ENCODE results near the gene GPR87. TPM values are rescaled to one million over a fixed set of nuclear protein-coding genes. Genes with fewer than 3 reads are reported as not detected.

Gene GPR87
- total RNA-seq, 2 donors from 2014 or later, result not detected

DNA sequence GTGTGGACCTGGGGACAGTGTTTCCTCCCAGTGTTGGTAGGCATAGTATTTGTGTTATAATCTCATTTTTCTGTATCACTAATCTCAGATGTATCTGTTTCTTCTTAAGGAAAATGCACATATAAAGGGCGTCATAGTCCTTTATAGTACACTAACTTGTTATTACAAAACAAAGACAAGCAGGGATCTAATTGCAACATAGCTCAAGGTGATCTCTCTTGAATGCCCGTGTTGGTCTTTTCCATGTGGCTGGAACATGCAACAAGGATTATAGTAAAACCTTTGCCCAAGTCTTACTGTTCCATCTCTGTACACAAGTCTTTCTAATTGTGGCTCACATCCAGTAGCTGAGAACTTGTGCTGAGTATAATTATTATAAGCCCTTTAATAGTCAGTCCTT, 3.5 kb upstream of the GPR87 start:
- Mint-ChIP-seq H3K9me3 (no peaks in the 10 kb centered on the region), H3K27ac (no peak overlapping the region), H3K4me3 (no peak overlapping the region), H3K36me3 (ENCODE audit: low read depth) (no peaks in the 10 kb centered on the region), H3K4me1 (peaks cover 27% of the 10 kb centered on the region), H3K27me3 (ENCODE audit: insufficient read depth) (no peaks in the 10 kb centered on the region)
- Histone ChIP-seq H3K4me1 (ENCODE audit: control insufficient read depth, insufficient read depth, low read length) (peaks cover 4% of the 10 kb centered on the region), H3K4me3 (ENCODE audit: low read length) (no peak overlapping the region), H3K9ac (ENCODE audit: extremely low read depth, low read length, poor library complexity, severe bottlenecking) (no peak overlapping the region), H3K27me3 (ENCODE audit: control insufficient read depth, insufficient read depth, low read length, poor library complexity, severe bottlenecking) (no peaks in the 10 kb centered on the region), H3K27ac (ENCODE audit: low read depth, low read length) (no peak overlapping the region), H3K36me3 (ENCODE audit: control insufficient read depth, insufficient read depth, low read length) (no peaks in the 10 kb centered on the region), H3K9me3 (ENCODE audit: control insufficient read depth, low read length) (no peaks in the 10 kb centered on the region)
- WGBS, 2 experiments (ENCODE audit: insufficient coverage in 1 of 2, insufficient read length in 1 of 2), result 93 to 96% methylated on average over 2 of the region's 2 CpGs
- DNase-seq, result no peak
- TF ChIP-seq CTCF (conservative IDR thresholded peaks at IDR 0.05), result no peak

- Mint-ChIP-seq H3K4me1 (peaks cover 31% of the 10 kb centered on the region), H3K27ac (no peak overlapping the region), H3K9me3 (no peaks in the 10 kb centered on the region), H3K36me3 (ENCODE audit: low read depth) (no peaks in the 10 kb centered on the region), H3K4me3 (no peak overlapping the region), H3K27me3 (ENCODE audit: insufficient read depth) (no peaks in the 10 kb centered on the region)
- Histone ChIP-seq H3K9me3 (ENCODE audit: control insufficient read depth, low read length) (no peaks in the 10 kb centered on the region), H3K4me3 (ENCODE audit: low read length) (no peak overlapping the region), H3K4me1 (ENCODE audit: control insufficient read depth, insufficient read depth, low read length) (peaks cover 9% of the 10 kb centered on the region), H3K36me3 (ENCODE audit: control insufficient read depth, insufficient read depth, low read length) (no peaks in the 10 kb centered on the region), H3K27ac (ENCODE audit: low read depth, low read length) (no peak overlapping the region), H3K9ac (ENCODE audit: extremely low read depth, low read length, poor library complexity, severe bottlenecking) (no peak overlapping the region), H3K27me3 (ENCODE audit: control insufficient read depth, insufficient read depth, low read length, poor library complexity, severe bottlenecking) (no peaks in the 10 kb centered on the region)
- DNase-seq, result no peak
- WGBS, 2 experiments (ENCODE audit: insufficient coverage in 1 of 2, insufficient read length in 1 of 2), result 98 to 100% methylated on average over 2 to 4 of the region's 4 CpGs
- no peak for TF ChIP-seq CTCF (conservative IDR thresholded peaks at IDR 0.05)
Observed at GRCh38 chr3:151319628-151320027, 3.0 kb upstream of the GPR87 start.

- H3K4me1 ChIP-seq (ENCODE audit: control insufficient read depth, insufficient read depth, low read length), result peaks cover 9% of the 10 kb centered on the region
- no peaks in the 10 kb centered on the region for H3K27me3 ChIP-seq (ENCODE audit: control insufficient read depth, insufficient read depth, low read length, poor library complexity, severe bottlenecking)
- H3K27me3 Mint-ChIP-seq (ENCODE audit: insufficient read depth), result no peaks in the 10 kb centered on the region
- H3K9me3 ChIP-seq (ENCODE audit: control insufficient read depth, low read length), result no peaks in the 10 kb centered on the region
- no peaks in the 10 kb centered on the region for H3K36me3 ChIP-seq (ENCODE audit: control insufficient read depth, insufficient read depth, low read length)
- no peak for DNase-seq
- peaks cover 35% of the 10 kb centered on the region for H3K4me1 Mint-ChIP-seq
- 92 to 96% methylated on average over 5 to 7 of the region's 7 CpGs for WGBS, 2 experiments (ENCODE audit: insufficient coverage in 1 of 2, insufficient read length in 1 of 2)
- no peak overlapping the region for H3K9ac ChIP-seq (ENCODE audit: extremely low read depth, low read length, poor library complexity, severe bottlenecking)
- H3K4me3 Mint-ChIP-seq, result no peak overlapping the region
- no peak overlapping the region for H3K4me3 ChIP-seq (ENCODE audit: low read length)
- H3K36me3 Mint-ChIP-seq (ENCODE audit: low read depth), result no peaks in the 10 kb centered on the region
- no peak for TF ChIP-seq CTCF (conservative IDR thresholded peaks at IDR 0.05)
- H3K9me3 Mint-ChIP-seq, result no peaks in the 10 kb centered on the region
- no peak overlapping the region for H3K27ac Mint-ChIP-seq
- no peak overlapping the region for H3K27ac ChIP-seq (ENCODE audit: low read depth, low read length)
Observed at GRCh38 chr3:151318991-151319390, 2.4 kb upstream of the GPR87 start.

Data from endodermal cell (in vitro differentiated cells).